B cell (primary cell): ENCODE results near the gene ALKBH8. TPM values are rescaled to one million over a fixed set of nuclear protein-coding genes. Genes with fewer than 3 reads are reported as not detected.
A peak's percentile ranks its signal among the peaks of the same experiment; 100 is the strongest.

ENCODE experiments used
- ATAC-seq: fragments of 200-7000 bp; cut with Tn5 transposase; one replicate; pipeline ENCODE4 v1.10.0; 2021; ENCODE audit warnings: low read depth, mild to moderate bottlenecking, moderate number of reproducible peaks, moderate library complexity
- CTCF ChIA-PET: fragments of 350-600 bp; sonication (Branson Sonifier 250); formaldehyde crosslinking; loops from one replicate; lab custom pipeline; 2021; ENCODE audit warnings: antibody characterized with exemption, inconsistent platforms; lab: Charles Lee
- POLR2A ChIA-PET: fragments of 350-600 bp; sonication (Branson Sonifier 250); formaldehyde crosslinking; loops from one replicate; lab custom pipeline; 2021; ENCODE audit warnings: antibody characterized with exemption; lab: Charles Lee
- DNase-seq: peaks from one replicate; pipeline ENCODE4 v3.0.0; 2013
- H2AFZ ChIP-seq: 2 replicates; pipeline ENCODE4 v1.6.1; 2012; ENCODE audit warnings: mild to moderate bottlenecking, low read depth, low read length; ENCODE audit not compliant: insufficient read depth, poor library complexity, severe bottlenecking
- H3K27ac ChIP-seq, 2 donors: 1 replicate in 1 of 2; 2 replicates in 1 of 2; pipeline ENCODE4 v1.5.1; 2012 to 2013; ENCODE audit warnings: low read length in 2 of 2, mild to moderate bottlenecking in 2 of 2, moderate library complexity in 1 of 2
- H3K27me3 ChIP-seq, 4 experiments: fragments of 200-600 bp in 1 of 4; sonication (generic) in 1 of 4; replicated peaks in 1 of 4; 1 replicate in 2 of 4; 2 replicates in 2 of 4; pipeline versions ENCODE4 v1.6.1 to v1.7.0; 2013 to 2016; ENCODE audit warnings: low read length in 3 of 4, mild to moderate bottlenecking in 2 of 4, mixed read lengths in 1 of 4, moderate library complexity in 1 of 4; ENCODE audit not compliant: insufficient read depth in 4 of 4, control insufficient read depth in 3 of 4; ENCODE audit errors: control extremely low read depth in 1 of 4
- H3K36me3 ChIP-seq, 2 experiments: replicated peaks in 1 of 2; 1 replicate in 1 of 2; 2 replicates in 1 of 2; pipeline versions ENCODE4 v1.6.1 to v1.7.1; 2013; ENCODE audit warnings: low read length in 1 of 2; ENCODE audit not compliant: insufficient read depth in 2 of 2, control insufficient read depth in 1 of 2; ENCODE audit errors: control extremely low read depth in 1 of 2, extremely low read depth in 1 of 2
- H3K4me1 ChIP-seq, 2 donors: fragments of 200-600 bp in 1 of 2; sonication (generic) in 1 of 2; 1 replicate in 1 of 2; 2 replicates in 1 of 2; pipeline versions ENCODE4 v1.5.1 to v1.6.1; 2013 to 2017; ENCODE audit warnings: low read length in 2 of 2; ENCODE audit not compliant: control insufficient read depth in 2 of 2, insufficient read depth in 2 of 2
- H3K4me2 ChIP-seq: replicated peaks from 2 replicates; pipeline ENCODE3; 2012; ENCODE audit warnings: mild to moderate bottlenecking, low read depth, low read length; ENCODE audit not compliant: poor library complexity, severe bottlenecking
- H3K4me3 ChIP-seq, 5 experiments: fragments of 200-600 bp in 1 of 5; sonication (generic) in 1 of 5; 1 replicate in 3 of 5; 2 replicates in 2 of 5; pipeline versions ENCODE4 v1.5.1 to v1.7.0; 2011 to 2016; ENCODE audit warnings: low read length in 4 of 5, mild to moderate bottlenecking in 4 of 5, low read depth in 2 of 5, control low read depth in 1 of 5, moderate library complexity in 1 of 5; ENCODE audit not compliant: insufficient read depth in 1 of 5; ENCODE audit errors: control extremely low read depth in 1 of 5, extremely low read depth in 1 of 5
- H3K79me2 ChIP-seq: fragments of 200-600 bp; sonication (generic); one replicate; pipeline ENCODE4 v1.6.0; 2016; ENCODE audit warnings: low read length; ENCODE audit not compliant: control insufficient read depth, insufficient read depth
- H3K9ac ChIP-seq: fragments of 200-600 bp; sonication (generic); 2 replicates; pipeline ENCODE4 v1.6.1; 2017; ENCODE audit warnings: mild to moderate bottlenecking, low read length, moderate library complexity
- H3K9me3 ChIP-seq, 3 donors: one replicate each; pipeline versions ENCODE4 v1.6.1 to v1.7.1; 2013; ENCODE audit warnings: low read length in 2 of 3; ENCODE audit not compliant: control insufficient read depth in 2 of 3, insufficient read depth in 1 of 3; ENCODE audit errors: control extremely low read depth in 1 of 3
- H4K20me1 ChIP-seq: 2 replicates; pipeline ENCODE4 v1.6.0; 2012; ENCODE audit warnings: mild to moderate bottlenecking, low read length; ENCODE audit not compliant: insufficient read depth, control insufficient read depth, poor library complexity, severe bottlenecking
- H3K27ac Mint-ChIP-seq: one replicate; pipeline ENCODE4 v1.8.0; 2021; ENCODE audit warnings: mixed read lengths
- H3K27me3 Mint-ChIP-seq: one replicate; pipeline ENCODE4 v1.8.0; 2021; ENCODE audit warnings: mixed read lengths
- H3K4me1 Mint-ChIP-seq: one replicate; pipeline ENCODE4 v1.8.0; 2021; ENCODE audit warnings: mixed read lengths
- H3K4me3 Mint-ChIP-seq: one replicate; pipeline ENCODE4 v1.8.0; 2021; ENCODE audit warnings: mixed read lengths
- H3K9me3 Mint-ChIP-seq: one replicate; pipeline ENCODE4 v1.8.0; 2022; ENCODE audit warnings: mixed read lengths; ENCODE audit not compliant: insufficient read depth
- EZH2 ChIP-seq: IDR thresholded peaks from 2 replicates; pipeline ENCODE4 v1.6.1; 2012; ENCODE audit warnings: borderline replicate concordance, low read depth, mild to moderate bottlenecking, moderate library complexity, low read length; ENCODE audit not compliant: insufficient read depth, poor library complexity, severe bottlenecking
- WGBS: methylation state at CpG from one replicate; pipeline ENCODE4 v1.1.5; 2013; ENCODE audit warnings: missing lambda C conversion rate; ENCODE audit not compliant: insufficient coverage; 5-methylcytosine and 5-hydroxymethylcytosine counted together
- intact Hi-C: fragments of 100-400 bp; cut with micrococcal nuclease; formaldehyde crosslinking; loops from one replicate; pipeline ENCODE4 v1.10.0; 2022
- polyA plus RNA-seq: library from polyadenylated mRNA; depleted of rRNA; stranded (reverse); fragments of >200 nt; gene quantifications from 2 replicates; pipeline ENCODE4 v1.2.3, GENCODE V29; 2012
- total RNA-seq, 2 donors: library from RNA; stranded (reverse); fragments of 120-200 nt in 1 of 2; gene quantifications; 1 replicate in 1 of 2; 2 replicates in 1 of 2; pipeline versions ENCODE4 v1.2.3 to v1.2.4, GENCODE V29; 2013 to 2022
- TF ChIP-seq, protein P1 (sequence below): fragments of 200-600 bp; IDR thresholded peaks from one replicate; pipeline ENCODE4 v1.8.0; 2022; ENCODE audit warnings: antibody characterized with exemption, mild to moderate bottlenecking

The ALKBH8 gene
- total and polyA plus RNA-seq, 2 donors (not counting 1 experiment from before 2014, with no cell fraction given): 4.0 to 13.3 TPM

DNA sequence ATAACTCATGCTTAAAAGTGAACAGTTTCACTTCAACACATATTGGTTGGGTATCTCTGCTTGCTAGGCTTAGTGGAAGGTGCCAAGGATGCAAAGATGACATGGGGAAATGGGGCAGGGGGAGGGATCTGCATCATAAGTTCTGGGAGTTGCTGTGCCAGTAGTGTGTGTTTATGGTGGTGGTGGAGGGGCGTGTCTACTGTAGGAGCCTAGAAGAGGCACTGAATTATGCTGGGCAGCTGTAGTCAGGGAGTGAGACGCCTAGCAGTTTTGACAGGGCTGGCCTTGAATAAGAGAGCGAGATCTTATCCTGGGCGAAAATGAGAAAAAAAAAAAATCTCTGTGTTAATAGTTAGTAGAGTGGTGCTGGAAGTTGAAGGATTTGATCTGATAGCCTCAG lies 28.4 kb upstream of the ALKBH8 start:
- Mint-ChIP-seq H3K27me3 (peaks cover 77% of the 10 kb centered on the region), H3K27ac (no peak overlapping the region), H3K4me3 (no peak overlapping the region), H3K9me3 (no peaks in the 10 kb centered on the region), H3K4me1 (peaks cover 27% of the 10 kb centered on the region)
- H3K36me3 ChIP-seq: no peaks in the 10 kb centered on the region
- ChIA-PET CTCF (interaction anchor here (1.5 kb wide), 1 partner anchor 45 kb away, joined by 4 read pairs; no protein-coding TSS in a partner anchor), POLR2A (no interaction called here)
- H3K27me3 ChIP-seq: peaks cover 0 to 59% (median 54%) of the 10 kb centered on the region in 4 experiments
- WGBS: 34% methylated on average over 4 of the region's 4 CpGs
- intact Hi-C loops: no loop called here
- no peak overlapping the region for H3K9ac ChIP-seq
- ATAC-seq (no peak), DNase-seq (no peak)
- no peak overlapping the region for H3K27ac ChIP-seq
- H3K79me2 ChIP-seq: no peaks in the 10 kb centered on the region
- peaks cover 0 to 5% (median 2%) of the 10 kb centered on the region in 3 donors for H3K9me3 ChIP-seq
- peaks cover 25 to 28% of the 10 kb centered on the region in 2 donors for H3K4me1 ChIP-seq
- no peak overlapping the region for H3K4me3 ChIP-seq
- no peak overlapping the region for H3K4me2 ChIP-seq
- no peaks in the 10 kb centered on the region for H4K20me1 ChIP-seq
- no peak overlapping the region for H2AFZ ChIP-seq
- no peak for TF ChIP-seq EZH2
- TF ChIP-seq, protein P1, sequence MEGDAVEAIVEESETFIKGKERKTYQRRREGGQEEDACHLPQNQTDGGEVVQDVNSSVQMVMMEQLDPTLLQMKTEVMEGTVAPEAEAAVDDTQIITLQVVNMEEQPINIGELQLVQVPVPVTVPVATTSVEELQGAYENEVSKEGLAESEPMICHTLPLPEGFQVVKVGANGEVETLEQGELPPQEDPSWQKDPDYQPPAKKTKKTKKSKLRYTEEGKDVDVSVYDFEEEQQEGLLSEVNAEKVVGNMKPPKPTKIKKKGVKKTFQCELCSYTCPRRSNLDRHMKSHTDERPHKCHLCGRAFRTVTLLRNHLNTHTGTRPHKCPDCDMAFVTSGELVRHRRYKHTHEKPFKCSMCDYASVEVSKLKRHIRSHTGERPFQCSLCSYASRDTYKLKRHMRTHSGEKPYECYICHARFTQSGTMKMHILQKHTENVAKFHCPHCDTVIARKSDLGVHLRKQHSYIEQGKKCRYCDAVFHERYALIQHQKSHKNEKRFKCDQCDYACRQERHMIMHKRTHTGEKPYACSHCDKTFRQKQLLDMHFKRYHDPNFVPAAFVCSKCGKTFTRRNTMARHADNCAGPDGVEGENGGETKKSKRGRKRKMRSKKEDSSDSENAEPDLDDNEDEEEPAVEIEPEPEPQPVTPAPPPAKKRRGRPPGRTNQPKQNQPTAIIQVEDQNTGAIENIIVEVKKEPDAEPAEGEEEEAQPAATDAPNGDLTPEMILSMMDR: no peak

DNA sequence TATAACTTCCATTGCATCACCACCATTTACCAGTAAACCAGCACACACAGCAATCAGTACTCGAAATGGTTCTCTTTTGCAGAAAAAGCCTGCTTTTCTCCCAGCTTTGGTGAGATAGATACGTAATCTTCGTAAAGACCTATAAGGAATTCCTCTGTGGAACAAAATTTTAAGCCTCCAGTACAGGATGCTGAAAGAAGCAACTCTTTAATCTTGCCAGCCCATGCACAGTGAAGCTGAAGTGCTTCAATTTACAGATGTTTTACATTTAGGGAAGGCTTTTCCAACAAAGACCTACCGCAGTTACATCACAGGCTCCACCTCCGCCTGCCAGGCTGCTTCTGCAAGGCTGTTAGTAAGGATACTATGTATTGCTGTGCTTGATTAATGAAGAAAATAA lies 27.3 kb upstream of the ALKBH8 start:
- H3K4me2 ChIP-seq: no peak overlapping the region
- peaks cover 25 to 28% of the 10 kb centered on the region in 2 donors for H3K4me1 ChIP-seq
- intact Hi-C loops: no loop called here
- no peaks in the 10 kb centered on the region for H3K36me3 ChIP-seq
- no peak for DNase-seq
- no peak overlapping the region for H3K27ac ChIP-seq
- H3K9me3 Mint-ChIP-seq: no peaks in the 10 kb centered on the region
- H4K20me1 ChIP-seq: no peaks in the 10 kb centered on the region
- CTCF ChIA-PET: interaction anchor here (1.1 kb wide), 1 partner anchor 30 kb away, joined by 3 read pairs; no protein-coding TSS in a partner anchor
- H3K4me1 Mint-ChIP-seq: peaks cover 27% of the 10 kb centered on the region
- ATAC-seq: no peak
- 48% methylated on average over 2 of the region's 5 CpGs for WGBS
- no peak overlapping the region for H3K4me3 ChIP-seq
- POLR2A ChIA-PET: no interaction called here
- peaks cover 0 to 66% (median 56%) of the 10 kb centered on the region in 4 experiments for H3K27me3 ChIP-seq
- H3K9me3 ChIP-seq: peaks cover 0 to 5% (median 5%) of the 10 kb centered on the region in 3 donors
- H3K4me3 Mint-ChIP-seq: peak overlapping the region; percentile 88
- H3K27me3 Mint-ChIP-seq: peaks cover 77% of the 10 kb centered on the region
- no peak for TF ChIP-seq EZH2
- TF ChIP-seq, protein P1: no peak
- H2AFZ ChIP-seq: no peak overlapping the region
- H3K9ac ChIP-seq: no peak overlapping the region
- no peaks in the 10 kb centered on the region for H3K79me2 ChIP-seq
- no peak overlapping the region for H3K27ac Mint-ChIP-seq
